Right renal cortex interstitium (tissue), 3 donors: Measurements from ENCODE around the gene BLOC1S5. TPM values are rescaled to one million over a fixed set of nuclear protein-coding genes. Genes with fewer than 3 reads are reported as not detected.
"Not testable (repeated sequence)": the region's sequence is repeated elsewhere in the genome, so short reads cannot be mapped to it uniquely, and the experiment has no call there.

Source experiments
- DNase-seq, 3 donors: peaks; one replicate each; pipeline ENCODE4 v3.0.0-alpha.2; 2013; ENCODE audit warnings: low read depth in 3 of 3, low spot score in 2 of 3
- polyA plus RNA-seq, 3 donors: library from polyadenylated mRNA; unstranded; fragments of 120-200 nt; gene quantifications; one replicate each; pipeline ENCODE4 v1.2.1, GENCODE V29; 2013; ENCODE audit not compliant: insufficient read length in 3 of 3

Gene BLOC1S5
- polyA plus RNA-seq, 3 donors: 33.4 to 37.3 (median 35.3) TPM

DNA sequence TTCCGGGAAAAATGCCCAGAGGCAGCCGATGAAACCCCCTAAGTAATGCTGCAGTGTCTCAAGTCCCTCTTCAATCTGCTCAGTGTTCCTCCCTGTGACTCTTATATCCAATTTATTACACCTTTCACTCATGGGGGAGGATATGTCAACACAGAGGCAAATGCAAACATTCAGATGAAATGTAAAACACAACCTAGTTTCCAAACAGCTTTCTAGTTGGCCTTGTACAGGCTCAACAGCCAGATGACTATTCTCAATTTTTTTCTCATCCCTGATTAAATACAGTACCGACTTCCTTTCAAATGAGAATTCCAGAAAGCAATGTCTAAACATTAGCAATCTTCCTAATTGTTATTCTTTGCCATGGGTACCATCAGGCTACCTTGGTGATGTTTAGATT lies 65.0 kb downstream of the BLOC1S5 start:
- no peak for DNase-seq

- DNase-seq: no peak
These were observed 66.0 kb downstream of the BLOC1S5 start for GRCh38 chr6:7998103-7998725.

DNA sequence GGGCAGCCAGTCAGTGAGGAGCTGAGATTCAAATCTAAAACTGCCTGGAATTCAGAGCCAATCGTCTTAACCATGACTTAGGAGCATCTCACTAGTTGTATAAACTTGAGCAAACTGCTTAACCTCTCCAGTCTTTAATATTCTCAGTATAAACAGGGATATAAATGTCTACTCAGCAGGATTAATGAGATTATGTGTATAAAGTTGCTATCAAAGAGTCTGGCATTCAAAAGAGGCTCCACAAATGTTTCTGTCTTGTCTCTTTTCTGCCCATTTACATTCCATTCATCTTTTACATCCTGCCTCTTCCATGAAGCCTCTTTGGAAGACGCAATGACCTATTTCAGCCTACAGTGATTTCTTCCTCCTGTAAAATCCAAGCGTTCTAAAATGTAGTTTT lies 66.9 kb downstream of the BLOC1S5 start:
- no peak for DNase-seq

- DNase-seq: no peak
These were observed 67.6 kb downstream of the BLOC1S5 start for GRCh38 chr6:7996538-7997111.

GRCh38 chr6:7993952-7994351 lies 70.2 kb downstream of the BLOC1S5 start:
- no peak for DNase-seq

DNA sequence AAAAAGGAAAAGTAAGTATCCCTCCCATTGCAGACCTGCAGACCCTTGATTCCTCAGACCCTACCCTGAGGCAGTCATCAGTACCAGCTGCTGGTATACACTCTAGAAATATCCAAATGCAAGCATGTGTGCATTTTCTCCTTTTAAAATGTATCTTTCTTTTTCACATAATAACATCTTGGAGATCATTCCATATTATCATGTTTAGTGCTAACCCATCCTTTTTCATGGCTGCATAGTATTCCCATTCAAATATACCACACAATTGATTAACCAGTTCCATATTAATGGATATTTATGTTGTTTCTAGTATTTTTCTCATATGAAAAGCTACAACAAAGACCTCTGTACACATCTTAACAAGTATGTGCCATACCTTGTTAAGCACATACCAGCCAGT lies 70.8 kb downstream of the BLOC1S5 start:
- no peak for DNase-seq

DNA sequence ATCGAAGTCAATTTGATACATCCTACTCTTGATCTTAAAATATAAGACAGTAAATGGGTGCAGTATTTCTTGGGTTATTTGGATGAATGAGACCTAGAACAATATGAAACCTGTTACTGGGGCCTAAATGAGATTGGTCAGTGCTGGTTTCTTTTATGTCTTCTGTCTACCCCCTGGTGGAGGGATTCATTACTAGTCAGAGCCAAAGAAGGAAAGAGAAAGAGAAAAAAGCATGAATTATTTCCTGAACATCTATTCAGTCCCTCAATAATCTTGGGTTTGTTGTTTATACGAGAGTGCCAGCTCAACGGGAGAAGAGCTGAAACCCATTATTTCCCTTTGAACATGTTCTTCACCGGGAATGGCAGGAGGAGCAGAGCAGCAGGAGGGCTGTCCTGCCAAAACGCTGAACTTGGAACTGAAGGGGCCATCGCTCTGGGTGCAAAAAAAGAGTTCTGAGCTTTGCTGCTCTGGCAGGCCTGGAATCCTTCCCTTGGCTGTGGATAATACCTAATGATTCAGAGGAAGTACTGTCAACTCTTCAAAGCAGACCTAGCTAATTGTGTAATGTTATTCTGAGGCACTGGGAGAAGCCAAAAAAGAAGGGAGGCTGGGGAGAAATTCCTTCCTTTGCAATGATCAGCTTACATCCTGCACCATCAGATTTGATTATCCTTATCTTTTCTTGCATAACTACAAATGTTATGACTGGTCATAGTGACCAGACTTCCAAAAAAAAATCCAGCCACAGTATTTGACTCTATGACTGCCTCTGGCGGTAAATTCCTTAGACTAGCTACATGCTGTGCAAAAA lies 72.0 kb downstream of the BLOC1S5 start:
- DNase-seq: no peak

DNA sequence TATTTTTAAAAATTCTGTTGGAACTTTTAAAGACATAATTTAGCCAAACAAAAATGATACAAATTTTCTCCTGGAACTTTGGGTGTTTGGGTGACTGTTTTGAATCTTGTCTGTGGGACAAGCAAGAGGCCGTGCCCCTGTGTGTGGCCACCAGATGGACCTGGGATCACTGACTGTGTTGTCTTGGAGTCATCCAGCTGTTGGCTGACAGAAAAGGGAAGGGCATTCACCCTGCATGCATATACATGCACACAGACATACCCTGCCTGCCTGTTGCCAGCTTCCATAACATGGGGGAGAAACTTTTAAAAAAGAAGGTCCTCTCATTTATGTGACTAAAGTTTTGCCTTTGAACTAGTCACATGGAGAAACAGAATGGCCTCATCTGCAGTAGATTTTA lies 72.7 kb downstream of the BLOC1S5 start:
- no peak for DNase-seq

DNA sequence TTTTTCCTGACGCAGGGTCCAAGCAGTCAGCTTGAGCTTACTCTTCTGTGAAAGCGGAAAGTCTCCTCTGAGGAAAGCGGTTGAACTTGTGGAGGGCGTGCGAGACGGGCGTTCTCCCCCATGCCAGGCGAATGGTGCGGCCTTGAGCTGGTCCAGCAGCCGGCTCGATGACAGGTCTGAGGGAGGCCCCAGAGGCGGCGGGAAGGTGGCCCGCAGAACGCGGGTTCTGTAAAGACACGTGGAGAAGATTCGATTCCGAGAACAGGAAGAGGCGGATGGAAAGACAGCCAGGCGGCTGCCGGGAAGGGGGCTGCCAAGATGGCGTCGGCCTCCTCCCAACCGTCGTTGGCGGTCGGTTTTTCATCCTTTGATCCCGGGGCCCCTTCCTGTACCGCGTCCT lies 78.0 kb downstream of the BLOC1S5 start:
- no peak for DNase-seq

DNA sequence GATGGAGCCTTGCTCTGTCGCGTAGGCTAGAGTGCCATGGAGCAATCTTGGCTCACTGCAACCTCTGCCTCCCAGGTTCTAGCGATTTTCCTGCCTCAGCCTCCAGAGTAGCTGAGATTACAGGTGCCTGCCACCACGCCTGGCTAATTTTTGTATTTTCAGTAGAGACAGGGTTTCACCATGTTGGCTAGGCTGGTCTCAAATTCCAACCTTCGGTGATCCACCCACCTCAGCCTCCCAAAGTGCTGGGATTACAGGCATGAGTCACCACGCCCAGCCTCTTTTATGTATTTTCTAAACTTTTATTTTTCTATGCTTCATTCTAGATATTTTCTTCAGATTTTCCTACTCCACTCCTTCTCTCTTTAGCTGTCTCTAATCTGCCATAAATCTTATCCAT lies 80.2 kb downstream of the BLOC1S5 start:
- DNase-seq: not testable (repeated sequence)

GRCh38 chr6:7979831-7980230 lies 84.4 kb downstream of the BLOC1S5 start:
- no peak for DNase-seq

DNA sequence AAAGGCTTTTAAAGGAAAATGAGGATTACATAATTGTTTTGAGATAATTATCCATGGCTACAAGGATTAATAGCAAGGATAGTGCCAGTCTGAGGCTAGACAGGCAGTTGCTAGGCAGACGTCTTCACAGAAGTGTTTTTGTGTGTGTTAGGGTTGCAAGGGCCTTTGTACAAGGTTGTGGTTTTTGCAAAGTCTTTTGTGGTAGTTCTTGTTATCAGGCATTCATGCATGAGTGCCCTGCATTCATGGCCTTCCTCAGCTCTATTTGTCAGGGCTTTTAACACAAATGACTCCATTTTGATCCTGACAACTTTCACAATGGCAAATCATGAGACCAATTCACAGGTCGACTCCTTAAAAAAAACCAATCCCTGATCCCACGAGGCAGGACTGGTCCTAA lies 85.5 kb downstream of the BLOC1S5 start:
- no peak for DNase-seq

- no peak for DNase-seq
These were observed 87.6 kb downstream of the BLOC1S5 start for GRCh38 chr6:7976485-7977056.

- DNase-seq: no peak
These were observed 88.4 kb downstream of the BLOC1S5 start for GRCh38 chr6:7975764-7976146.

DNA sequence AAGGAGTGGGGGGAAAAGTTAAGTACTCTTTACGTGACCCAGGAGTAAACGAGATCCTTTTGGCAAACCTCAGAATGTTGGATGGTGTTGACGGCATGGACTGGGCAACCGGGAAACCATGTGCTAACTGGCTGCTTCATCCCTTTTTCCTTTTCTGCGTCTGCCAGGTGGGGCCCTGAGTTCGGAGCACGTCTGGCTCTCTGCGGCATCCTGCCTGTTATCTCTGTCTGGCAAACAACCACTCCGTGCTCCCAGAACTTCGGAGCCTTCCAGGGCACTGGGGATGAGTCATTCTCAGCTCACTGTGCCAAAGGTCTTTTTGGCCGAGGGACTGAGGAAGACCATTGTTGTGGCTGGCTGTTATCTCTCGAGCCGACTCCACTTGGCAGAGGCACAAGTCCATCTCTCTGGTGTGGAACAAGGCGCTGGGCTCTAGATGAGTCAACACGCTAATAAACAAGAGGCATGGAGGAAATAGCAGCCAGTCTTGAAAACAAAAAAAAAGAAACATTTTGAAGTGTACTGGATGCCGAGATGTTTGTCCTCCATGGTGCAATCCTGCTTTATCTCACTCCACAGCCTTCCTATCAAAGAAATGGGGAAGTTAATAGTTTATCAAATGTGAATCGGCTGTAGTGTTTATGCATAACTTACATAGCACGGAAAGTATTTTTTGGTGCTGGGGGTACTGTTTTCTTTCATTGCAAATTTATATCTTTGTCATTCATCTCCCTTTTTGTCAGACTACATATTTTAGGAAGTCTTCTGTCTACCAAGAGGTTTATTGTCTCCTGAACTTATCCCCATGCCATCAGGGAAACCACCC lies 89.0 kb downstream of the BLOC1S5 start:
- DNase-seq: no peak

DNA sequence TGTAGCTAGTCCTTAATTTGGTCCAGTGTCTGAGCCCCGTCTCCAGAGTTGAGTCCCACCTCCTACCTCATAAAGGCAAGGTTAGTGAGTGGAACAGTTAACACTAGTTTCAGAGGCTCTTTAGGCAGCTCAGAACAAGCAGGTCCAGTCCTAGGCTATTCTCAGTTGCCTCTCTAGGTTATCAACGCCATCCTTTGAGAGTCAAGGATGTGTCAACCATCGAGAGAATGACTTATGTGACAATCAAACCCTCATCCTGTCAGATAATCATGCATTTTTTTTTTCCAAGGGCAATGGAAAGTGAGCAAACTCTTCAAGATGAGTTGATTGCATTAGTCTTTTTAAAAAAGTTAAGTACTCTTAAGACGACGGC lies 89.6 kb downstream of the BLOC1S5 start:
- no peak for DNase-seq

GRCh38 chr6:7973584-7973983 lies 90.6 kb downstream of the BLOC1S5 start:
- no peak for DNase-seq

GRCh38 chr6:7971499-7971898 lies 92.7 kb downstream of the BLOC1S5 start:
- no peak for DNase-seq

GRCh38 chr6:7970616-7971015 lies 93.6 kb downstream of the BLOC1S5 start:
- DNase-seq: no peak
